HEK293 (cell line): ENCODE measurements around the gene PHF21A.

Source experiments
- BCL6B ChIP-seq: fragments of 450-650 bp; formaldehyde crosslinking; IDR thresholded peaks from 2 replicates; pipeline ENCODE4 v1.5.1; 2017; ENCODE audit warnings: missing biosample characterization, missing genetic modification characterization
- FEZF1 ChIP-seq: fragments of 450-650 bp; formaldehyde crosslinking; IDR thresholded peaks from 2 replicates; pipeline ENCODE4 v1.5.1; 2016; ENCODE audit warnings: missing biosample characterization, missing genetic modification characterization
- GFI1B ChIP-seq: fragments of 450-650 bp; formaldehyde crosslinking; IDR thresholded peaks from 2 replicates; pipeline ENCODE4 v1.5.1; 2016; ENCODE audit warnings: missing biosample characterization, missing genetic modification characterization
- GLI2 ChIP-seq: fragments of 450-650 bp; formaldehyde crosslinking; IDR thresholded peaks from 2 replicates; pipeline ENCODE4; 2017; ENCODE audit warnings: missing biosample characterization, missing genetic modification characterization, low read depth, borderline replicate concordance
- IKZF3 ChIP-seq: fragments of 450-650 bp; IDR thresholded peaks from 2 replicates; pipeline ENCODE4 v1.5.0; 2018; ENCODE audit warnings: missing biosample characterization, mild to moderate bottlenecking, missing genetic modification characterization, moderate library complexity
- PRDM1 ChIP-seq: fragments of 450-650 bp; formaldehyde crosslinking; IDR thresholded peaks from 2 replicates; pipeline ENCODE4; 2016; ENCODE audit warnings: missing biosample characterization, missing genetic modification characterization
- PRDM4 ChIP-seq: fragments of 450-650 bp; formaldehyde crosslinking; IDR thresholded peaks from 2 replicates; pipeline ENCODE4 v1.5.1; 2017; ENCODE audit warnings: missing biosample characterization, missing genetic modification characterization
- REPIN1 ChIP-seq: fragments of 450-650 bp; formaldehyde crosslinking; IDR thresholded peaks from 2 replicates; pipeline ENCODE4 v1.5.1; 2017; ENCODE audit warnings: missing biosample characterization, missing genetic modification characterization, low read depth
- SCRT1 ChIP-seq: fragments of 450-650 bp; formaldehyde crosslinking; IDR thresholded peaks from 2 replicates; pipeline ENCODE4 v1.5.1; 2016; ENCODE audit warnings: missing biosample characterization, missing genetic modification characterization, borderline replicate concordance
- TRIM28 ChIP-seq: IDR thresholded peaks from 2 replicates; pipeline ENCODE4 v1.6.1; 2011; ENCODE audit warnings: low read length, control low read depth, borderline replicate concordance
- ZBTB1 ChIP-seq: fragments of 450-650 bp; formaldehyde crosslinking; IDR thresholded peaks from 2 replicates; pipeline ENCODE4 v1.5.1; 2016; ENCODE audit warnings: missing biosample characterization, missing genetic modification characterization
- ZBTB21 ChIP-seq: fragments of 450-650 bp; formaldehyde crosslinking; IDR thresholded peaks from 2 replicates; pipeline ENCODE4 v1.5.1; 2017; ENCODE audit warnings: missing biosample characterization, missing genetic modification characterization
- ZBTB7A ChIP-seq: fragments of 450-650 bp; formaldehyde crosslinking; IDR thresholded peaks from 2 replicates; pipeline ENCODE4 v1.5.1; 2016; ENCODE audit warnings: low read depth, missing biosample characterization, missing genetic modification characterization
- ZEB2 ChIP-seq: fragments of 450-650 bp; formaldehyde crosslinking; IDR thresholded peaks from 2 replicates; pipeline ENCODE4 v1.5.1; 2016; ENCODE audit warnings: missing biosample characterization, missing genetic modification characterization
- ZFP41 ChIP-seq: fragments of 450-650 bp; formaldehyde crosslinking; IDR thresholded peaks from 2 replicates; pipeline ENCODE4 v1.5.1; 2016; ENCODE audit warnings: missing biosample characterization, missing genetic modification characterization, borderline replicate concordance
- ZNF175 ChIP-seq: fragments of 450-650 bp; formaldehyde crosslinking; IDR thresholded peaks from 2 replicates; pipeline ENCODE4 v1.5.1; 2016; ENCODE audit warnings: missing biosample characterization, missing genetic modification characterization
- ZNF184 ChIP-seq: fragments of 450-650 bp; IDR thresholded peaks from 2 replicates; pipeline ENCODE4 v1.5.1; 2018; ENCODE audit warnings: missing biosample characterization, mild to moderate bottlenecking, missing genetic modification characterization
- ZNF214 ChIP-seq: fragments of 450-650 bp; formaldehyde crosslinking; IDR thresholded peaks from 2 replicates; pipeline ENCODE4 v1.5.1; 2017; ENCODE audit warnings: missing biosample characterization, mild to moderate bottlenecking, missing genetic modification characterization, borderline replicate concordance
- ZNF221 ChIP-seq: fragments of 450-650 bp; formaldehyde crosslinking; IDR thresholded peaks from 2 replicates; pipeline ENCODE4 v1.5.1; 2017; ENCODE audit warnings: missing biosample characterization, missing genetic modification characterization, borderline replicate concordance
- ZNF266 ChIP-seq: fragments of 450-650 bp; formaldehyde crosslinking; IDR thresholded peaks from 2 replicates; pipeline ENCODE4 v1.5.1; 2016; ENCODE audit warnings: missing biosample characterization, missing genetic modification characterization, low read depth
- ZNF302 ChIP-seq: fragments of 450-650 bp; formaldehyde crosslinking; IDR thresholded peaks from 2 replicates; pipeline ENCODE4 v1.5.1; 2016; ENCODE audit warnings: missing biosample characterization, missing genetic modification characterization, low read depth
- ZNF324 ChIP-seq: fragments of 450-650 bp; formaldehyde crosslinking; IDR thresholded peaks from 2 replicates; pipeline ENCODE4 v1.5.1; 2016; ENCODE audit warnings: missing biosample characterization, missing genetic modification characterization
- ZNF350 ChIP-seq: fragments of 450-650 bp; formaldehyde crosslinking; IDR thresholded peaks from 2 replicates; pipeline ENCODE4 v1.5.0; 2017; ENCODE audit warnings: missing biosample characterization, mild to moderate bottlenecking, missing genetic modification characterization
- ZNF362 ChIP-seq: fragments of 450-650 bp; formaldehyde crosslinking; IDR thresholded peaks from 2 replicates; pipeline ENCODE4 v1.5.1; 2016; ENCODE audit warnings: missing biosample characterization, missing genetic modification characterization
- ZNF501 ChIP-seq: fragments of 450-650 bp; formaldehyde crosslinking; IDR thresholded peaks from 2 replicates; pipeline ENCODE4 v1.5.1; 2016; ENCODE audit warnings: missing biosample characterization, missing genetic modification characterization
- ZNF548 ChIP-seq: fragments of 450-650 bp; formaldehyde crosslinking; IDR thresholded peaks from 2 replicates; pipeline ENCODE4 v1.5.1; 2016; ENCODE audit warnings: missing biosample characterization, missing genetic modification characterization
- ZNF549 ChIP-seq: fragments of 450-650 bp; IDR thresholded peaks from 2 replicates; pipeline ENCODE4 v1.5.1; 2018; ENCODE audit warnings: missing biosample characterization, missing genetic modification characterization, mild to moderate bottlenecking, inconsistent platforms, moderate library complexity
- ZNF585B ChIP-seq: fragments of 450-650 bp; formaldehyde crosslinking; IDR thresholded peaks from 2 replicates; pipeline ENCODE4 v1.5.1; 2016; ENCODE audit warnings: missing biosample characterization, missing genetic modification characterization
- ZNF610 ChIP-seq: fragments of 450-650 bp; formaldehyde crosslinking; IDR thresholded peaks from 2 replicates; pipeline ENCODE4 v1.5.1; 2016; ENCODE audit warnings: missing biosample characterization, missing genetic modification characterization, borderline replicate concordance
- ZNF624 ChIP-seq: fragments of 450-650 bp; formaldehyde crosslinking; IDR thresholded peaks from 2 replicates; pipeline ENCODE4 v1.5.1; 2017; ENCODE audit warnings: missing biosample characterization, missing genetic modification characterization
- TF ChIP-seq, protein P1 (sequence below): fragments of 450-650 bp; formaldehyde crosslinking; IDR thresholded peaks from 2 replicates; pipeline ENCODE4 v1.5.1; 2017; ENCODE audit warnings: missing biosample characterization, mild to moderate bottlenecking, missing genetic modification characterization, moderate library complexity
- TF ChIP-seq, protein P2 (sequence below): fragments of 450-650 bp; formaldehyde crosslinking; IDR thresholded peaks from 2 replicates; pipeline ENCODE4 v1.5.1; 2016; ENCODE audit warnings: missing biosample characterization, missing genetic modification characterization
- TF ChIP-seq, protein P3 (sequence below): fragments of 450-650 bp; formaldehyde crosslinking; IDR thresholded peaks from 2 replicates; pipeline ENCODE4 v1.5.1; 2017; ENCODE audit warnings: missing biosample characterization, missing genetic modification characterization

PHF21A gene

GRCh38 chr11:45899448-45900174, 221.6 kb downstream of the PHF21A start (continued):
- TF ChIP-seq REPIN1 (tag by site-specific recombination) (no peak), ZNF324 (tag by site-specific recombination) (0 out of 2 replicates have a peak, but pooled peaks have one; percentile 41), ZFP41 (tag by site-specific recombination) (no peak), IKZF3 (tag by site-specific recombination) (no peak), ZNF362 (tag by site-specific recombination) (no peak), ZEB2 (no peak), BCL6B (tag by site-specific recombination) (no peak), ZNF221 (tag by site-specific recombination) (no peak), ZBTB21 (tag by site-specific recombination) (no peak), ZNF266 (tag by site-specific recombination) (no peak), PRDM1 (no peak), ZNF624 (tag by site-specific recombination) (no peak), ZNF549 (tag by site-specific recombination) (no peak), ZNF302 (tag by site-specific recombination) (no peak), ZNF548 (tag by site-specific recombination) (no peak), ZNF214 (no peak), FEZF1 (tag by site-specific recombination) (no peak), ZNF610 (no peak), ZNF585B (tag by site-specific recombination) (no peak), ZNF175 (tag by site-specific recombination) (no peak), ZBTB7A (tag by site-specific recombination) (no peak), GFI1B (tag by site-specific recombination) (no peak), TRIM28 (no peak), GLI2 (no peak), ZNF350 (tag by site-specific recombination) (no peak), PRDM4 (tag by site-specific recombination) (no peak), ZNF184 (tag by site-specific recombination) (no peak), SCRT1 (tag by site-specific recombination) (no peak), ZNF501 (tag by site-specific recombination) (no peak), ZBTB1 (tag by site-specific recombination) (no peak)
- TF ChIP-seq, protein P1, sequence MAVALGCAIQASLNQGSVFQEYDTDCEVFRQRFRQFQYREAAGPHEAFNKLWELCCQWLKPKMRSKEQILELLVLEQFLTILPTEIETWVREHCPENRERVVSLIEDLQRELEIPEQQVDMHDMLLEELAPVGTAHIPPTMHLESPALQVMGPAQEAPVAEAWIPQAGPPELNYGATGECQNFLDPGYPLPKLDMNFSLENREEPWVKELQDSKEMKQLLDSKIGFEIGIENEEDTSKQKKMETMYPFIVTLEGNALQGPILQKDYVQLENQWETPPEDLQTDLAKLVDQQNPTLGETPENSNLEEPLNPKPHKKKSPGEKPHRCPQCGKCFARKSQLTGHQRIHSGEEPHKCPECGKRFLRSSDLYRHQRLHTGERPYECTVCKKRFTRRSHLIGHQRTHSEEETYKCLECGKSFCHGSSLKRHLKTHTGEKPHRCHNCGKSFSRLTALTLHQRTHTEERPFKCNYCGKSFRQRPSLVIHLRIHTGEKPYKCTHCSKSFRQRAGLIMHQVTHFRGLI (tag by site-specific recombination), result no peak
- TF ChIP-seq, protein P2, sequence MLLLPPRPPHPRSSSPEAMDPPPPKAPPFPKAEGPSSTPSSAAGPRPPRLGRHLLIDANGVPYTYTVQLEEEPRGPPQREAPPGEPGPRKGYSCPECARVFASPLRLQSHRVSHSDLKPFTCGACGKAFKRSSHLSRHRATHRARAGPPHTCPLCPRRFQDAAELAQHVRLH, result no peak
- TF ChIP-seq, protein P3, sequence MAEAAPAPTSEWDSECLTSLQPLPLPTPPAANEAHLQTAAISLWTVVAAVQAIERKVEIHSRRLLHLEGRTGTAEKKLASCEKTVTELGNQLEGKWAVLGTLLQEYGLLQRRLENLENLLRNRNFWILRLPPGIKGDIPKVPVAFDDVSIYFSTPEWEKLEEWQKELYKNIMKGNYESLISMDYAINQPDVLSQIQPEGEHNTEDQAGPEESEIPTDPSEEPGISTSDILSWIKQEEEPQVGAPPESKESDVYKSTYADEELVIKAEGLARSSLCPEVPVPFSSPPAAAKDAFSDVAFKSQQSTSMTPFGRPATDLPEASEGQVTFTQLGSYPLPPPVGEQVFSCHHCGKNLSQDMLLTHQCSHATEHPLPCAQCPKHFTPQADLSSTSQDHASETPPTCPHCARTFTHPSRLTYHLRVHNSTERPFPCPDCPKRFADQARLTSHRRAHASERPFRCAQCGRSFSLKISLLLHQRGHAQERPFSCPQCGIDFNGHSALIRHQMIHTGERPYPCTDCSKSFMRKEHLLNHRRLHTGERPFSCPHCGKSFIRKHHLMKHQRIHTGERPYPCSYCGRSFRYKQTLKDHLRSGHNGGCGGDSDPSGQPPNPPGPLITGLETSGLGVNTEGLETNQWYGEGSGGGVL (tag by site-specific recombination), result no peak
